Activated naive CD4-positive, alpha-beta T cell treated with anti-CD3 and anti-CD28 coated beads, Interleukin-2, amount 10 ng/mL, durations not matched to agents 7 days and 5 days (primary cell): ENCODE measurements around the gene KIF5B.
A peak's percentile ranks its signal among the peaks of the same experiment; 100 is the strongest.
"Not testable (repeated sequence)": the region's sequence is repeated elsewhere in the genome, so short reads cannot be mapped to it uniquely, and the experiment has no call there.

ENCODE experiments used
- CTCF ChIA-PET: fragments of 350-600 bp; sonication (Branson Sonifier 250); formaldehyde crosslinking; loops from one replicate; lab custom pipeline; 2021; ENCODE audit warnings: antibody characterized with exemption; lab: Charles Lee
- DNase-seq: peaks from one replicate; pipeline ENCODE4 v3.0.0-alpha.2; 2020
- H3K27ac Mint-ChIP-seq: one replicate; pipeline ENCODE4 v1.8.0; 2021; ENCODE audit warnings: mild to moderate bottlenecking, moderate library complexity, mixed read lengths
- H3K27me3 Mint-ChIP-seq: one replicate; pipeline ENCODE4 v1.8.0; 2021; ENCODE audit warnings: mild to moderate bottlenecking, mixed read lengths
- H3K36me3 Mint-ChIP-seq: one replicate; pipeline ENCODE4 v1.8.0; 2021; ENCODE audit warnings: mixed read lengths
- H3K4me1 Mint-ChIP-seq: one replicate; pipeline ENCODE4 v1.8.0; 2021; ENCODE audit warnings: mixed read lengths
- H3K4me3 Mint-ChIP-seq: one replicate; pipeline ENCODE4 v1.8.0; 2021; ENCODE audit warnings: mild to moderate bottlenecking, moderate library complexity, mixed read lengths
- H3K9me3 Mint-ChIP-seq: one replicate; pipeline ENCODE4 v1.8.0; 2021; ENCODE audit warnings: mixed read lengths

The KIF5B gene

GRCh38 chr10:32015386-32015785, 40.8 kb downstream of the KIF5B start:
- CTCF ChIA-PET, result interaction anchor here (0.7 kb wide), 1 partner anchor 10 kb away, joined by 3 read pairs; no protein-coding TSS in a partner anchor
- no peaks in the 10 kb centered on the region for H3K9me3 Mint-ChIP-seq
- no peak overlapping the region for H3K27ac Mint-ChIP-seq

GRCh38 chr10:32007026-32007425, 49.2 kb downstream of the KIF5B start:
- CTCF ChIA-PET, result interaction anchor here (0.6 to 5.0 kb wide), 4 partner anchors 32 to 894 kb away, joined by 3 to 50 read pairs (median 3); no protein-coding TSS in a partner anchor
- H3K36me3 Mint-ChIP-seq, result peaks cover 34% of the 10 kb centered on the region
- peaks cover 9% of the 10 kb centered on the region for H3K4me1 Mint-ChIP-seq
- H3K4me3 Mint-ChIP-seq, result no peak overlapping the region
- H3K27me3 Mint-ChIP-seq, result no peaks in the 10 kb centered on the region
- no peak overlapping the region for H3K27ac Mint-ChIP-seq
- DNase-seq, result no peak
- H3K9me3 Mint-ChIP-seq, result no peaks in the 10 kb centered on the region

More at GRCh38 chr10:32015386-32015785, 40.8 kb downstream of the KIF5B start:
- Mint-ChIP-seq H3K36me3 (peaks cover 62% of the 10 kb centered on the region), H3K4me1 (no peaks in the 10 kb centered on the region), H3K4me3 (no peak overlapping the region), H3K27me3 (no peaks in the 10 kb centered on the region)
- DNase-seq, result no peak

DNA sequence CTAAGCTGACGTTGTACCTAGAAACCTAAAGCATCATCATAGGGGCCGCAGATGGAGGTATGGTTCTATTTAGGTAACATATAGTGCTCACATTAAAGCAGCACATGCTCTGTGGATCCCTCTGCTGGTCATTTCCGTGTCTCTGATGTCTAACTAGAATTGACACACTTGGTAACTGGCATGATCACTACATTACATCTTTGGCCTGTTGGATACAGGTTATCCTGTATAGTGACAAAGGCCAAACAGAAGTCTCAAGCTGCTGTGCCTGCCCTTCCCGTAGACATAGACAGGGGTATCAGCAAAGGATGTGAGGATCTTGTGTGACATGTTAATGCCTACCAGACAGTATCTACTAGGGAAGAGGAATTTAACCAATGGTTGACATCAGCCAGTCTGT, 51.2 kb downstream of the KIF5B start:
- peak; percentile 58 for DNase-seq
- Mint-ChIP-seq H3K27ac (no peak overlapping the region), H3K4me3 (no peak overlapping the region), H3K4me1 (peaks cover 10% of the 10 kb centered on the region), H3K9me3 (no peaks in the 10 kb centered on the region), H3K27me3 (no peaks in the 10 kb centered on the region), H3K36me3 (peaks cover 22% of the 10 kb centered on the region)
- CTCF ChIA-PET, result interaction anchor here (0.8 to 5.0 kb wide), 7 partner anchors 10 to 408 kb away, joined by 3 to 50 read pairs (median 4); no protein-coding TSS in a partner anchor

GRCh38 chr10:32004161-32004591, 52.0 kb downstream of the KIF5B start:
- CTCF ChIA-PET, result interaction anchor here (0.8 to 5.0 kb wide), 3 partner anchors 27 to 142 kb away, joined by 3 to 50 read pairs (median 3); no protein-coding TSS in a partner anchor
- Mint-ChIP-seq H3K36me3 (peaks cover 18% of the 10 kb centered on the region), H3K27ac (no peak overlapping the region), H3K9me3 (no peaks in the 10 kb centered on the region), H3K4me3 (no peak overlapping the region), H3K27me3 (no peaks in the 10 kb centered on the region), H3K4me1 (peaks cover 10% of the 10 kb centered on the region)
- DNase-seq, result no peak

DNA sequence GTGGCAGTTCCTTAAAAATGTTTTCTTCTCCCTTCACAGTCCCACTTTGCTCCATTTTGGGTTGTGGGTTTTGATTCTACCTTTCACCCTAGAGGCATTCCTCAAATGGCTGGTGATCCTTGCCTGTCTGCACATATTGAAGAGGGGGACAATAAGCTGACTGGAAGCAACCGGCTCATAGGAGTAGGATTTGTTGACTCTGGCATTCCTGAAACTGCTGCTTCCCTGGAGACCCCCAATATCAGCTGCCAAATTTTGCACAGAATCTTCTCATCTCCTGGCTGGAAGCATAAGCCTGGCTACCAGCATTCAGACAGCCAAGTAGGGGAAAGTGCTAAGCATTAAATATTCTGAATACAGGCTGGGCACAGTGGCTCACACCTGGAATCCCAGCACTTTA, 53.7 kb downstream of the KIF5B start:
- Mint-ChIP-seq H3K36me3 (peaks cover 9% of the 10 kb centered on the region), H3K9me3 (no peaks in the 10 kb centered on the region), H3K4me1 (peaks cover 10% of the 10 kb centered on the region), H3K27me3 (no peaks in the 10 kb centered on the region), H3K27ac (peak overlapping the region; percentile 25), H3K4me3 (no peak overlapping the region)
- DNase-seq, result no peak
- CTCF ChIA-PET, result interaction anchor here (5.0 kb wide), 1 partner anchor 141 kb away, joined by 50 read pairs; no protein-coding TSS in a partner anchor

GRCh38 chr10:32000937-32001336, 55.3 kb downstream of the KIF5B start:
- Mint-ChIP-seq H3K4me1 (peaks cover 10% of the 10 kb centered on the region), H3K9me3 (no peaks in the 10 kb centered on the region), H3K4me3 (no peak overlapping the region), H3K27me3 (no peaks in the 10 kb centered on the region), H3K27ac (no peak overlapping the region), H3K36me3 (peaks cover 3% of the 10 kb centered on the region)
- DNase-seq, result no peak
- CTCF ChIA-PET, result no interaction called here

DNA sequence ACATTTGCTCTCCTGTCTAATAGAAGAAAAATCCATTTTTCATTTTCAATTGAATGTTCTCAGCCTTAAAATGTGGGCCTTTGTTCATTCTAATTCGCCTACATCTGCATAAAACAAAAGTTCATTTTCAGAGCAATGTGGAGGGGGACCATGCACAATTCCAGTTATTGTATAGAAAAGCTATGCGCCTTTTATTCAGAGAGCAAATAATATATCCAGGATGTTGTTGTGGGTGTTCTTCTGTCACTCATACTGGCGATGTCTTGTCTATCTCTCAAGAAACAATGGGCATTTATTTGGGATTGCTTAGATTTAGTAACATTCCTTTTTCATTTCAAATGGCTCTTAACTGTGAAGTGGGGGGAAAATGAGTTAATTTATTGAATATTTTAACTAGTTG, 56.4 kb downstream of the KIF5B start:
- no peaks in the 10 kb centered on the region for H3K36me3 Mint-ChIP-seq
- no peaks in the 10 kb centered on the region for H3K9me3 Mint-ChIP-seq
- H3K27me3 Mint-ChIP-seq, result no peaks in the 10 kb centered on the region
- CTCF ChIA-PET, result interaction anchor here (1.7 kb wide), 1 partner anchor 138 kb away, joined by 5 read pairs; no protein-coding TSS in a partner anchor
- DNase-seq, result no peak
- peaks cover 10% of the 10 kb centered on the region for H3K4me1 Mint-ChIP-seq
- no peak overlapping the region for H3K27ac Mint-ChIP-seq
- H3K4me3 Mint-ChIP-seq, result no peak overlapping the region

- CTCF ChIA-PET, result interaction anchor here (1.7 kb wide), 1 partner anchor 137 kb away, joined by 5 read pairs; no protein-coding TSS in a partner anchor
- no peak for DNase-seq
- Mint-ChIP-seq H3K4me3 (no peak overlapping the region), H3K36me3 (no peaks in the 10 kb centered on the region), H3K9me3 (no peaks in the 10 kb centered on the region), H3K27ac (no peak overlapping the region), H3K4me1 (peaks cover 10% of the 10 kb centered on the region), H3K27me3 (no peaks in the 10 kb centered on the region)
Observed at GRCh38 chr10:31999070-31999660, 57.1 kb downstream of the KIF5B start.

GRCh38 chr10:31994926-31995325, 61.3 kb downstream of the KIF5B start:
- CTCF ChIA-PET, result interaction anchor here (1.0 kb wide), 1 partner anchor 13 kb away, joined by 3 read pairs; no protein-coding TSS in a partner anchor
- H3K27me3 Mint-ChIP-seq, result peaks cover 6% of the 10 kb centered on the region
- H3K9me3 Mint-ChIP-seq, result no peaks in the 10 kb centered on the region
- H3K36me3 Mint-ChIP-seq, result no peaks in the 10 kb centered on the region
- no peak overlapping the region for H3K4me3 Mint-ChIP-seq
- no peak for DNase-seq
- H3K4me1 Mint-ChIP-seq, result no peaks in the 10 kb centered on the region
- no peak overlapping the region for H3K27ac Mint-ChIP-seq

- Mint-ChIP-seq H3K9me3 (no peaks in the 10 kb centered on the region), H3K4me3 (no peak overlapping the region), H3K4me1 (no peaks in the 10 kb centered on the region), H3K27me3 (peaks cover 6% of the 10 kb centered on the region), H3K36me3 (no peaks in the 10 kb centered on the region), H3K27ac (no peak overlapping the region)
- CTCF ChIA-PET, result no interaction called here
- DNase-seq, result no peak
Observed at GRCh38 chr10:31990937-31991336, 65.3 kb downstream of the KIF5B start.

- CTCF ChIA-PET, H3K27me3 Mint-ChIP-seq, DNase-seq, H3K9me3 Mint-ChIP-seq, H3K27ac Mint-ChIP-seq, H3K36me3 Mint-ChIP-seq, H3K4me3 Mint-ChIP-seq, H3K4me1 Mint-ChIP-seq: not testable (repeated sequence)
Observed at GRCh38 chr10:31987786-31988185, 68.4 kb downstream of the KIF5B start.

DNA sequence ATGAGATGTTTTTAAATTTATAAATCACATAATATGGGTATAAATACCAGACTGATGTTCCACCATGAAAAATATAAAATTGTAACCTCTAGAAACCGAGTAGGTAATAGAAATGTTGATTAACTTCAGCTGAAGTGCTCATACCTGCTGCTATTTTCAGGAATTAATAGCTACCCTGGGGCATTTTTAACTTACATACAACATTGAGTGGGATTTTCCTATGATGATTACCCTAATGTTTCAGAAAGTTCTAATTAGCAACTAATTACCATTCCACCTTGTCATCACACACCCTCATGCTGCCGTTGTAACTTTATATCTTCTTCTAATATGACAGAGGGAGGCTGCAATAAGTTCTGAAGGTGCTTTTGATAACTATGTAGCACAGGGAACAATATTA, 74.1 kb downstream of the KIF5B start:
- CTCF ChIA-PET, result interaction anchor here (0.8 kb wide), 2 partner anchors 12 to 120 kb away, joined by 3 read pairs; no protein-coding TSS in a partner anchor
- H3K36me3 Mint-ChIP-seq, result no peaks in the 10 kb centered on the region
- DNase-seq, result no peak
- H3K9me3 Mint-ChIP-seq, result peaks cover 4% of the 10 kb centered on the region
- H3K27me3 Mint-ChIP-seq, result peaks cover 4% of the 10 kb centered on the region
- no peak overlapping the region for H3K4me3 Mint-ChIP-seq
- H3K27ac Mint-ChIP-seq, result no peak overlapping the region
- peaks cover 10% of the 10 kb centered on the region for H3K4me1 Mint-ChIP-seq

GRCh38 chr10:31980471-31980870, 75.8 kb downstream of the KIF5B start:
- H3K4me1 Mint-ChIP-seq, result peaks cover 22% of the 10 kb centered on the region
- CTCF ChIA-PET, result no interaction called here
- no peaks in the 10 kb centered on the region for H3K36me3 Mint-ChIP-seq
- H3K27me3 Mint-ChIP-seq, result peaks cover 4% of the 10 kb centered on the region
- H3K27ac Mint-ChIP-seq, result no peak overlapping the region
- DNase-seq, result no peak
- peaks cover 4% of the 10 kb centered on the region for H3K9me3 Mint-ChIP-seq
- H3K4me3 Mint-ChIP-seq, result no peak overlapping the region

GRCh38 chr10:31979071-31979470, 77.2 kb downstream of the KIF5B start:
- CTCF ChIA-PET, DNase-seq, H3K4me3 Mint-ChIP-seq, H3K36me3 Mint-ChIP-seq, H3K9me3 Mint-ChIP-seq, H3K27ac Mint-ChIP-seq, H3K27me3 Mint-ChIP-seq: not testable (repeated sequence)
- H3K4me1 Mint-ChIP-seq, result peaks cover 30% of the 10 kb centered on the region

DNA sequence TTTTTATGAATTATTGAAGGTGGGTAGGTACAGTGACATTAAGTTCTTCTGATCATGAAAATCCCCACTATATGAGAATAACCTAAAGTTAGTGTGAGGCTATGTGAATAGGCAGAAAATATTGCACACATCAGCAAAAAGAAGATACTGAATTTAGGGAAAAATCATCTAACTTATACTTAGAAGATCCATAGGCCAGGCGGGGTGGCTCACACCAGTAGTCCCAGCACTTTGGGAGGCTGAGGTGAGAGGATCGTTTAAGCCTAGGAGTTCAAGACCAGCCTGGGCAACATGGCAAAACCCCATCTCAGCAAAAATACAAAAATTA, 78.1 kb downstream of the KIF5B start:
- Mint-ChIP-seq H3K36me3 (no peaks in the 10 kb centered on the region), H3K27ac (no peak overlapping the region), H3K4me3 (no peak overlapping the region), H3K4me1 (peaks cover 30% of the 10 kb centered on the region), H3K27me3 (peaks cover 4% of the 10 kb centered on the region), H3K9me3 (peaks cover 4% of the 10 kb centered on the region)
- DNase-seq, result no peak
- CTCF ChIA-PET, result interaction anchor here (1.1 to 1.3 kb wide), 3 partner anchors 26 to 116 kb away, joined by 3 read pairs; no protein-coding TSS in a partner anchor
